Activated CD8-positive, alpha-beta memory T cell treated with anti-CD3 and anti-CD28 coated beads, Interleukin-2, amount 50 U/mL, for 4 hours (primary cell): ENCODE results near the gene TREML4.

ENCODE experiments used
- DNase-seq: peaks from one replicate; pipeline ENCODE4 v3.0.0-alpha.2; 2020

TREML4 gene

DNA sequence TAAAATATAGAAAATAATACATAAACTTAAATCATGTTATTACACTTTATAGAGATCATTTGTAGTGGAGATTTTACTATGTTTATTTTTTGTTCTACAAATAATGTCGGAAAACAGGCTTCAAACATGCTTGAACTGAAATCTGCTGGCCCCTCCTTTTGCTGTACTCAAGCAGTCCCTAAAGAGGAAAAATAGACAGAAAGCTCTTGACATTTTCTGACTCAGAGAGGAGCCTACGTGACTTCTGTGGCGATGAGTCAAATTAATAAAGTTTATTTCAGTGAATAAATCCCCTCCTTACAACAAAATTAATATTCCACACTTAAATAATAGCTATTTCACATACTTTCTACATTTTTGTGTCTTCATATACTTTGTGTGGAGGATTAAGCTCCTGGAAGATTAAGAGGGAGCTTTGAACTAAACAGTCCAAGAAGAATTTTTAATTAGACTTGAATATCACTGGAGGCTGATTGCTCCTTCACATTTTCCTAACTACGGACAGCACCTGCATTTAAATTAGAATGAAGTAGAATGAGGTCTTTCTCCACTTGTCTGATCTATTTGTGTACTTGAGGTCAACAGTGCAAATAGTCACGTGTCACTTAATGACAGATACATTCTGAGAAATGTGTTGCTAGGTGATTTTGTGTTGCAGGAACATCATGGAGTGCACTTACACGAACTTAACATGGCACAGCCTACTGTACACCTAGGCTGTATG is 60.0 kb downstream of the TREML4 start:
- no peak for DNase-seq
